ENCODE data around the gene RASA1. TPM values are rescaled to one million over a fixed set of nuclear protein-coding genes. Genes with fewer than 3 reads are reported as not detected.
A peak's percentile ranks its signal among the peaks of the same experiment; 100 is the strongest.

The RASA1 gene
- total and polyA plus RNA-seq, 4 donors: 8.3 to 54.0 (median 20.6) TPM

DNA sequence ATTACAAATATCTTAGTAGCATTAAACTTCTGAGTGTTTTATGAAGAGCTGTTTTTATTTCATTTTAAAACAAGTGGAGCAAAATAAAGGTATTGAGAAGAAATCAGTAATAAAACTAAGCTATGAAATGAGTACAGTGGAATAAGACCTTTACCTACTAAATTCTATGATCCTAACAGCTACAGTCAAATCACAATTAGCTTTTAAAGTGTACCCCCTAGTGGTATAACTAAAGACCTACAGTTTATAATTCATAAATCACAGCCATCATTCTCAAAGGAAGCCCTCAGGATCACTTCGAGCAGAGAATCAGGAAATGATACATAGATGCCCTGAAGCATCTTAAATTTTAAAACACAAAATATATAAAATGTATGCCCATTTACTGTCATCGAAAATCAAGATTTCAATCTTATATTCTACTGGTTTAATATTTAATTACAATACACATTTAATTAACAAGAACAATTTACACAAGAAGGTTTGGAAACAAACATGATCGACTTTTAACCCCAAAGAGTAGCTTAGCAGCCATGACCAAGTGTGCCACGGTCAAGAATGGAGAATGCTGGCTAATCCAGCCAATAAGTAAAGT lies 132.7 kb downstream of the RASA1 start:
- Histone ChIP-seq H3K27ac (ENCODE audit: low read depth in 1 of 2, low read length in 1 of 2) (no peak overlapping the region), H3K4me3 (no peak overlapping the region), H3K4me1 (ENCODE audit: control insufficient read depth in 5 of 5, insufficient read depth in 5 of 5, low read length in 5 of 5) (no peaks in the 10 kb centered on the region), H3K9ac (ENCODE audit: insufficient read depth in 1 of 2, low read length in 2 of 2) (no peak overlapping the region), H3K27me3 (ENCODE audit: control insufficient read depth in 3 of 3, insufficient read depth in 3 of 3, low read length in 2 of 3) (no peaks in the 10 kb centered on the region), H3K36me3 (ENCODE audit: control insufficient read depth in 4 of 4, insufficient read depth in 4 of 4, low read length in 4 of 4) (peaks cover 14 to 48% (median 22%) of the 10 kb centered on the region in 4 donors), H3K9me3 (ENCODE audit: control insufficient read depth in 4 of 4, insufficient read depth in 3 of 4, low read length in 3 of 4) (no peaks in the 10 kb centered on the region)
- ATAC-seq (ENCODE audit: insufficient read depth, low FRiP score): peak; percentile 75
- WGBS, 2 donors: 67% methylated on average over 4 of the region's 4 CpGs
- DNase-seq: peak in 2 of 3 donors; percentile 12 to 28
- TF ChIP-seq, protein P1, sequence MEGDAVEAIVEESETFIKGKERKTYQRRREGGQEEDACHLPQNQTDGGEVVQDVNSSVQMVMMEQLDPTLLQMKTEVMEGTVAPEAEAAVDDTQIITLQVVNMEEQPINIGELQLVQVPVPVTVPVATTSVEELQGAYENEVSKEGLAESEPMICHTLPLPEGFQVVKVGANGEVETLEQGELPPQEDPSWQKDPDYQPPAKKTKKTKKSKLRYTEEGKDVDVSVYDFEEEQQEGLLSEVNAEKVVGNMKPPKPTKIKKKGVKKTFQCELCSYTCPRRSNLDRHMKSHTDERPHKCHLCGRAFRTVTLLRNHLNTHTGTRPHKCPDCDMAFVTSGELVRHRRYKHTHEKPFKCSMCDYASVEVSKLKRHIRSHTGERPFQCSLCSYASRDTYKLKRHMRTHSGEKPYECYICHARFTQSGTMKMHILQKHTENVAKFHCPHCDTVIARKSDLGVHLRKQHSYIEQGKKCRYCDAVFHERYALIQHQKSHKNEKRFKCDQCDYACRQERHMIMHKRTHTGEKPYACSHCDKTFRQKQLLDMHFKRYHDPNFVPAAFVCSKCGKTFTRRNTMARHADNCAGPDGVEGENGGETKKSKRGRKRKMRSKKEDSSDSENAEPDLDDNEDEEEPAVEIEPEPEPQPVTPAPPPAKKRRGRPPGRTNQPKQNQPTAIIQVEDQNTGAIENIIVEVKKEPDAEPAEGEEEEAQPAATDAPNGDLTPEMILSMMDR (IDR thresholded peaks at IDR 0.05; ENCODE audit: control extremely low read depth, extremely low read depth): peak; percentile 27

DNA sequence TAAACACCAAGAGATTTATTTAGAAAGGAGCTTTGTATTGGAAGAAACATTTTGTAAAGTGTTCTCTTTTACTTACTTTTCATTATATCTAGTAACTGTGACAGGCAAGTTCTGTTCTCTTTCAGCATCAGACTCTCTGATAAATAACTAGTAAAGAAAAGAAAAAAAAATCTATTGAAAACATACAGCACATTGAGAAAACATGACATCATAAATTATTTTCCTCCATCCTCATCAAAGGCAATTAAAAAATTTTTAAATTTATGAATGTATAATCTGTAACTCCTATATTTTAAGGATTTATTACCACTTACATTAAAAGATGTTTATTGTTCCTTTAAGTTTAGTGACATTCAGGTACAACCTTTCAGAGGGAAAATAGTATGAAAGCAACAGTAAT lies 133.9 kb downstream of the RASA1 start:
- no peak for ATAC-seq (ENCODE audit: insufficient read depth, low FRiP score)
- no peak overlapping the region for H3K9ac ChIP-seq (ENCODE audit: insufficient read depth in 1 of 2, low read length in 2 of 2)
- no peaks in the 10 kb centered on the region for H3K27me3 ChIP-seq (ENCODE audit: control insufficient read depth in 3 of 3, insufficient read depth in 3 of 3, low read length in 2 of 3)
- TF ChIP-seq, protein P1 (IDR thresholded peaks at IDR 0.05; ENCODE audit: control extremely low read depth, extremely low read depth): no peak
- H3K9me3 ChIP-seq (ENCODE audit: control insufficient read depth in 4 of 4, insufficient read depth in 3 of 4, low read length in 3 of 4): no peaks in the 10 kb centered on the region
- no peak overlapping the region for H3K27ac ChIP-seq (ENCODE audit: low read depth in 1 of 2, low read length in 1 of 2)
- no peak overlapping the region for H3K4me3 ChIP-seq
- no peak for DNase-seq
- no peaks in the 10 kb centered on the region for H3K4me1 ChIP-seq (ENCODE audit: control insufficient read depth in 5 of 5, insufficient read depth in 5 of 5, low read length in 5 of 5)
- H3K36me3 ChIP-seq (ENCODE audit: control insufficient read depth in 4 of 4, insufficient read depth in 4 of 4, low read length in 4 of 4): peaks cover 15 to 53% (median 25%) of the 10 kb centered on the region in 4 donors

DNA sequence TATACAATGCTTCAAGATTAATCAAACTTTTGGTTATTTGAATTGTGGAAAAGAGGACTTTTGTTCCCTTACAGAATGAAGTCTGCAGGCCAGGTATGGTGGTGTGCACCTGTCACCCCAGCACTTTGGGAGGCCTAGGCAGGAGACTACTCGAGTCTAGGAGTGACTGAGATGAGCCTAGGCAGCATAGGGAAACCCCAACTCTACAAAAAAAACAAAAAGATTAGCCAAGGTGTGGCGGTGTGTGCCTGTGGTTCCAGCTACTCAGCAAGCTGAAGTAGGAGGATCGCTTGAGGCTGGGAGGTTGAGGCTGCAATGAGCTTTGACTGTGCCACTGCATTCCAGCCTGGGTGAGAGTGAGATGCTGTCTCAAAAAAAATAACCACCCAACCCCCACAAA lies 135.7 kb downstream of the RASA1 start:
- Histone ChIP-seq H3K27me3 (ENCODE audit: control insufficient read depth in 3 of 3, insufficient read depth in 3 of 3, low read length in 2 of 3) (no peaks in the 10 kb centered on the region), H3K27ac (ENCODE audit: low read depth in 1 of 2, low read length in 1 of 2) (no peak overlapping the region), H3K9me3 (ENCODE audit: control insufficient read depth in 4 of 4, insufficient read depth in 3 of 4, low read length in 3 of 4) (no peaks in the 10 kb centered on the region), H3K4me3 (no peak overlapping the region), H3K36me3 (ENCODE audit: control insufficient read depth in 4 of 4, insufficient read depth in 4 of 4, low read length in 4 of 4) (peaks cover 19 to 54% (median 31%) of the 10 kb centered on the region in 4 donors), H3K4me1 (ENCODE audit: control insufficient read depth in 5 of 5, insufficient read depth in 5 of 5, low read length in 5 of 5) (no peaks in the 10 kb centered on the region), H3K9ac (ENCODE audit: insufficient read depth in 1 of 2, low read length in 2 of 2) (no peak overlapping the region)
- TF ChIP-seq, protein P1 (IDR thresholded peaks at IDR 0.05; ENCODE audit: control extremely low read depth, extremely low read depth): no peak
- WGBS, 2 donors: 88 to 94% methylated on average over 3 of the region's 3 CpGs
- DNase-seq (no peak), ATAC-seq (ENCODE audit: insufficient read depth, low FRiP score) (no peak)

DNA sequence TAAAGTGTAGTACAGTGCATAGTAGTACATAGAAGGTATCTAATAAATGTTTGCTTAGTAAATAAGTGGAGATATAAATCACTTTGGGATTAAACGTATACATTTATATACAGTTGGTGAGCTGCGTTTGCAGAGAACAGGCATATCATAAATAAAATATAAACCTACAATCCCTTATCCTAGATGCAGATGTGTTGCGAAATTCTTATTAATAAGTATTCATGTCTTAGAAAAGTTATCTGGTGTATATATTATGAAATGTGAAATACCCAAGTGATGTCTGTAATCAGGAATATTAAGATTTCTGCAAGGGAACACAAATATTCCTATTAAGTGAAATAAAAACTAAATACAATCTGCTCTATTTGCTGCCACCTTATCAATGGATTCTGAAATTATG lies 136.2 kb downstream of the RASA1 start:
- TF ChIP-seq, protein P1 (IDR thresholded peaks at IDR 0.05; ENCODE audit: control extremely low read depth, extremely low read depth): no peak
- Histone ChIP-seq H3K27me3 (ENCODE audit: control insufficient read depth in 3 of 3, insufficient read depth in 3 of 3, low read length in 2 of 3) (no peaks in the 10 kb centered on the region), H3K4me1 (ENCODE audit: control insufficient read depth in 5 of 5, insufficient read depth in 5 of 5, low read length in 5 of 5) (no peaks in the 10 kb centered on the region), H3K36me3 (ENCODE audit: control insufficient read depth in 4 of 4, insufficient read depth in 4 of 4, low read length in 4 of 4) (peaks cover 16 to 56% (median 34%) of the 10 kb centered on the region in 4 donors), H3K4me3 (no peak overlapping the region), H3K27ac (ENCODE audit: low read depth in 1 of 2, low read length in 1 of 2) (no peak overlapping the region), H3K9me3 (ENCODE audit: control insufficient read depth in 4 of 4, insufficient read depth in 3 of 4, low read length in 3 of 4) (no peaks in the 10 kb centered on the region), H3K9ac (ENCODE audit: insufficient read depth in 1 of 2, low read length in 2 of 2) (no peak overlapping the region)
- ATAC-seq (ENCODE audit: insufficient read depth, low FRiP score): no peak
- no peak for DNase-seq
- 88 to 93% methylated on average over 3 of the region's 3 CpGs for WGBS, 2 donors

All from lung (tissue), 12 donors.